Suppressor macrophage treated with lipopolysaccharide for 4 hours (primary cell): ENCODE measurements around the gene RPS6KA5.

Source experiments
- DNase-seq: peaks from one replicate; pipeline ENCODE4 v3.0.0-alpha.2; 2020

The RPS6KA5 gene

GRCh38 chr14:90803249-90803648 lies 257.2 kb downstream of the RPS6KA5 start:
- DNase-seq = no peak

- DNase-seq = no peak
Measured at GRCh38 chr14:90799420-90799819, 261.0 kb downstream of the RPS6KA5 start.

- DNase-seq = no peak
Measured at GRCh38 chr14:90797919-90798318, 262.5 kb downstream of the RPS6KA5 start.
